IgD-negative memory B cell (primary cell): ENCODE data around the gene CNNM1. TPM values are rescaled to one million over a fixed set of nuclear protein-coding genes. Genes with fewer than 3 reads are reported as not detected.

Experiments
- H3K27ac Mint-ChIP-seq, 3 donors: one replicate each; pipeline ENCODE4 v1.8.0; 2020 to 2022; ENCODE audit warnings: mild to moderate bottlenecking in 3 of 3, mixed read lengths in 3 of 3, moderate library complexity in 1 of 3
- H3K27me3 Mint-ChIP-seq: one replicate; pipeline ENCODE4 v1.8.0; 2021; ENCODE audit warnings: mixed read lengths
- H3K36me3 Mint-ChIP-seq: one replicate; pipeline ENCODE4 v1.8.0; 2020; ENCODE audit warnings: mild to moderate bottlenecking, mixed read lengths
- H3K4me1 Mint-ChIP-seq, 3 donors: one replicate each; pipeline ENCODE4 v1.8.0; 2020 to 2022; ENCODE audit warnings: mixed read lengths in 3 of 3, mild to moderate bottlenecking in 1 of 3
- H3K4me3 Mint-ChIP-seq, 4 donors: one replicate each; pipeline ENCODE4 v1.8.0; 2020 to 2022; ENCODE audit warnings: mild to moderate bottlenecking in 4 of 4, mixed read lengths in 4 of 4, moderate library complexity in 3 of 4
- H3K9me3 Mint-ChIP-seq, 3 donors: one replicate each; pipeline ENCODE4 v1.8.0; 2020 to 2021; ENCODE audit warnings: mixed read lengths in 3 of 3, mild to moderate bottlenecking in 1 of 3
- polyA plus RNA-seq: library from polyadenylated mRNA; unstranded; fragments of 300-500 nt; fragmentation: Illumina TruSeq; gene quantifications from one replicate; pipeline ENCODE4 v1.2.3, GENCODE V29; 2021

CNNM1 gene
- polyA plus RNA-seq, 1 donor from 2014 or later, result not detected

GRCh38 chr10:99326871-99327270 is 2.3 kb upstream of the CNNM1 start:
- Mint-ChIP-seq H3K27ac (no peak overlapping the region), H3K36me3 (peaks cover 5% of the 10 kb centered on the region), H3K9me3 (peaks cover 0 to 11% (median 2%) of the 10 kb centered on the region in 3 donors), H3K27me3 (peaks cover 27% of the 10 kb centered on the region), H3K4me3 (no peak overlapping the region), H3K4me1 (peaks cover 0 to 11% (median 6%) of the 10 kb centered on the region in 3 donors)

DNA sequence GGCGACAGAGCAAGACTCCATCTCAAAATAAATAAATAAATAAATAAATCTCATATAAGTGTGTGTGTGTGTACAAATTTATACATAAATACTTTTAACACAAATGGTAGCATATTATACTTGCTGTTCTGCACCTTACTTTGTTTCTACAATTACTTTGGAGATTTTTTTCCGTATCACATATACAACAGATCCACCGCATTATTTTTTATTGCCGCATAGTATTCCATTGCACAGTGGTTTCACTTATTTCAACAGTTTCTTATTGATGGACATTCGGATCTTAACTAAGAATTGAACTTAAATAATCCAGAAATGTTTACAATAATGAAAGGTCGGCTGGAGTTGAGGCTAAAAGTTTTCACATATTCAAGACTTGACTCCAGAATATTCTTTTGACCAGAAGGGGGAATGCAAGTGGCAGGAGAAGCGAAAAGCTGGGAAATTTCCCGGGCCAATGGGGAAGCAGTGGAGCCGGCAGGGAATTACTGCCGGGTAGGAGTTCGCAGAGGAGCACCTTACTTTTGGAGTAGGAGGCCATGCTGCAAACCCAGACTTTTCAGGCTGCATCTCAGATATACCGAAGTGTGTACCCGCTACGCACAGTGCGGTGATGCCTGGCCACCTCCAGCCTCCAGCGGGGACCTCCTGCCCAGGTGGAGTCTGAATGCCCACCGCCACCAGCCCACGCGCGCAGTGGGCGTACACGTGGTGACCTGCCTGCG is 415 bp upstream of the CNNM1 start:
- peaks cover 27% of the 10 kb centered on the region for H3K27me3 Mint-ChIP-seq
- H3K27ac Mint-ChIP-seq, result no peak overlapping the region
- H3K36me3 Mint-ChIP-seq, result peaks cover 5% of the 10 kb centered on the region
- H3K9me3 Mint-ChIP-seq, result peaks cover 2 to 20% (median 4%) of the 10 kb centered on the region in 3 donors
- H3K4me3 Mint-ChIP-seq, result peak overlapping the region; percentile 13 to 85 (median 24)
- H3K4me1 Mint-ChIP-seq, result peaks cover 0 to 11% (median 6%) of the 10 kb centered on the region in 3 donors

DNA sequence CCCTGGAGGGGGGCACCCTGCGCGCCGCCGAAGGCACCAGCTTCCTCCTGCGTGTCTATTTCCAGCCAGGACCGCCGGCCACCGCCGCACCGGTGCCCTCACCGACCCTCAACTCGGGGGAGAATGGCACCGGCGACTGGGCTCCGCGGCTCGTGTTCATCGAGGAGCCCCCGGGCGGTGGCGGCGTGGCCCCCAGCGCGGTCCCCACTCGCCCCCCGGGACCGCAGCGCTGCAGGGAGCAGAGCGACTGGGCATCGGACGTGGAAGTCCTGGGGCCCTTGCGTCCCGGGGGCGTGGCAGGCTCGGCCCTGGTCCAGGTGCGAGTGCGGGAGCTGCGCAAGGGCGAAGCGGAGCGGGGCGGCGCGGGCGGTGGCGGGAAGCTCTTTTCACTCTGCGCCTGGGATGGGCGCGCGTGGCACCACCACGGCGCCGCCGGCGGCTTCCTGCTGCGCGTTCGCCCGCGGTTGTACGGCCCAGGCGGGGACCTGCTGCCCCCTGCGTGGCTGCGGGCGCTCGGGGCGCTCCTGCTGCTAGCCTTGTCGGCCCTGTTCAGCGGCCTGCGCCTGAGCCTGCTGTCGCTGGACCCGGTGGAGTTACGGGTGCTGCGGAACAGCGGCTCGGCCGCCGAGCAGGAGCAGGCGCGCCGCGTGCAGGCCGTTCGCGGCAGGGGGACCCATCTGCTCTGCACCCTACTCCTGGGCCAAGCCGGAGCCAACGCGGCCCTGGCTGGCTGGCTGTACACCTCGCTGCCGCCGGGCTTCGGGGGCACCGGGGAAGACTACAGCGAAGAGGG is 594 bp downstream of the CNNM1 start:
- H3K4me1 Mint-ChIP-seq, result peaks cover 0 to 11% (median 6%) of the 10 kb centered on the region in 3 donors
- H3K36me3 Mint-ChIP-seq, result peaks cover 5% of the 10 kb centered on the region
- peaks cover 2 to 20% (median 4%) of the 10 kb centered on the region in 3 donors for H3K9me3 Mint-ChIP-seq
- H3K27me3 Mint-ChIP-seq, result peaks cover 27% of the 10 kb centered on the region
- no peak overlapping the region for H3K27ac Mint-ChIP-seq
- peak overlapping the region in 1 of 4 donors; percentile 58 for H3K4me3 Mint-ChIP-seq

DNA sequence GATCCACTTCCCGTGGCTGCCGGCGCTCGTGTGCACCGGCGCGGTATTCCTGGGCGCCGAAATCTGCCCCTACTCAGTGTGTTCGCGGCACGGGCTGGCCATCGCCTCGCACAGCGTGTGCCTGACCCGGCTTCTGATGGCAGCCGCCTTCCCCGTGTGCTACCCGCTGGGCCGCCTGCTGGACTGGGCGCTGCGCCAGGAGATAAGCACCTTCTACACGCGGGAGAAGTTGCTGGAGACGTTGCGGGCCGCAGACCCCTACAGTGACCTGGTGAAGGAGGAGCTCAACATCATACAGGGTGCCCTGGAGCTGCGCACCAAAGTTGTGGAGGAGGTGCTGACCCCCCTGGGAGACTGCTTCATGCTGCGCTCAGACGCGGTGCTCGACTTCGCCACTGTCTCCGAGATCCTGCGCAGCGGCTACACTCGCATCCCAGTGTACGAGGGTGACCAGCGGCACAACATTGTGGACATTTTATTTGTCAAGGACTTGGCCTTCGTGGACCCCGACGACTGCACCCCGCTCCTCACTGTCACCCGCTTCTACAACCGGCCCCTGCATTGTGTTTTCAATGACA is 1.3 kb downstream of the CNNM1 start:
- H3K4me1 Mint-ChIP-seq, result peaks cover 0 to 11% (median 6%) of the 10 kb centered on the region in 3 donors
- H3K27ac Mint-ChIP-seq, result peak overlapping the region in 1 of 3 donors; percentile 46
- H3K9me3 Mint-ChIP-seq, result peaks cover 2 to 20% (median 4%) of the 10 kb centered on the region in 3 donors
- peak overlapping the region; percentile 9 to 87 (median 47) for H3K4me3 Mint-ChIP-seq
- H3K27me3 Mint-ChIP-seq, result peaks cover 27% of the 10 kb centered on the region
- peaks cover 5% of the 10 kb centered on the region for H3K36me3 Mint-ChIP-seq

GRCh38 chr10:99331207-99331803 is 2.1 kb downstream of the CNNM1 start:
- Mint-ChIP-seq H3K36me3 (peaks cover 5% of the 10 kb centered on the region), H3K27ac (peak overlapping the region in 1 of 3 donors; percentile 50), H3K9me3 (peaks cover 2 to 18% (median 4%) of the 10 kb centered on the region in 3 donors), H3K4me1 (peaks cover 0 to 11% (median 6%) of the 10 kb centered on the region in 3 donors), H3K4me3 (peak overlapping the region in 2 of 4 donors; percentile 9 to 87), H3K27me3 (peaks cover 26% of the 10 kb centered on the region)

- Mint-ChIP-seq H3K27ac (no peak overlapping the region), H3K9me3 (peaks cover 0 to 9% (median 4%) of the 10 kb centered on the region in 3 donors), H3K4me3 (no peak overlapping the region), H3K36me3 (no peaks in the 10 kb centered on the region), H3K27me3 (peaks cover 6% of the 10 kb centered on the region), H3K4me1 (no peaks in the 10 kb centered on the region)
These were observed 8.2 kb downstream of the CNNM1 start for GRCh38 chr10:99337311-99337811.

DNA sequence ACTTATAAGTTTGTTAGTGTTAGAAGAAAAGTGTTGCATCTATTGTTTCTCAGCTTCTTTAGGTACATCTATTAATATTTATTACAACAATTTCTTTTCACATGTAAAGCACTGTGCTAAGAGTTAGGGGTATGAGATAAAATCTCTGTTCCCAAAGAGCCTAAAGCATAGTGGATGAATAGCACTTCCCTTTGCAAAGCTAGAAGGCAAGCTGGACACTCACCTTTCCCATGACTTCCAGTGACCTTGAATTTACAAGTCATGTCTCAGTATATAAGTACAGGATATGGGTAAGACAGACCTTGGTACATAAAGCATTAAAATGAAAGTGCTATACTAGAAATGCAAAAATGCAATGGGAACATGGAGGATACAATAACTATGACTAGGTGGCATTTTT is 8.7 kb downstream of the CNNM1 start:
- Mint-ChIP-seq H3K4me3 (no peak overlapping the region), H3K27me3 (peaks cover 6% of the 10 kb centered on the region), H3K4me1 (no peaks in the 10 kb centered on the region), H3K27ac (no peak overlapping the region), H3K9me3 (peaks cover 0 to 7% (median 2%) of the 10 kb centered on the region in 3 donors), H3K36me3 (no peaks in the 10 kb centered on the region)

DNA sequence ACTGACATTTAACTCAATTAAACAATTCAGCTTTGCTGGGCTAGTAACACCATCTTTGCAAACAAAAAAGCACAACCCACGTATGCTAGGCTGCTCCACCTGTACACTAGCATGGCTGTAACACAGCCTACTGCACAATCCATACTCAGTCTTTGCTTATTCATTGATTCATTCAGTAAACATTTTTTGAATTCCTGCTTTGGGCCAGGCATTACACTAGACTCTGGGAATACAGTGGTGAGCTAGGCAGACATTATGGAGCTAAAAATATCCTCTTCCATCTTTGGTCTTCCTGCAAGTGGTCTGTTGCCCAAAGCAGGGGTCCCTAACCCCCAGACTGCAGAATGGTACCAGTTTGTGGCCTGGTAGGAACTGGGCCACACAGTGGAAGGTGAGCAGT is 9.9 kb downstream of the CNNM1 start:
- no peaks in the 10 kb centered on the region for H3K9me3 Mint-ChIP-seq
- H3K36me3 Mint-ChIP-seq, result no peaks in the 10 kb centered on the region
- no peak overlapping the region for H3K4me3 Mint-ChIP-seq
- H3K27me3 Mint-ChIP-seq, result peaks cover 6% of the 10 kb centered on the region
- H3K27ac Mint-ChIP-seq, result no peak overlapping the region
- H3K4me1 Mint-ChIP-seq, result no peaks in the 10 kb centered on the region

DNA sequence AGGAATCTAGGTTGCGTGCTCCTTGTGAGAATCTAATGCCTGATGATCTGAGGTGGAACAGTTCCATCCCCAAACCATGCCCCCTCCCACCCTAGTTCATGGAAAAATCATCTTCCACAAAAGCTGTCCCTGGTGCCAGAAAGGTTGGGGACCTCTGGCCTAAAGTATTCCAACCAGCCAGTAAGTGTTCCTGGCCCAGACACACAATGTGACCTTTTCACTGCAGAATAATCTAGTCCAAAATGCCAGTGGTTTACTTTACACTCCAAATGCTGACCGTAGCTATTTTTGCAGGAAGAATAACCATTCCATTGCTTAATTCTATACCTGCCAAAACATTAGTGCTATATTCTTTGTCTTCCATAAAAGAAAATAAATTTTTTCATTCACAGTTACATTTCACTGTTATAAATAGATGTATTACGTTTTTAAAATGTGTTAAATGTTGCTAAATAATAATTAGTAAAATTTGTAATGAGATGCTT is 10.4 kb downstream of the CNNM1 start:
- Mint-ChIP-seq H3K4me1 (no peaks in the 10 kb centered on the region), H3K36me3 (no peaks in the 10 kb centered on the region), H3K27me3 (peaks cover 8% of the 10 kb centered on the region), H3K4me3 (no peak overlapping the region), H3K9me3 (no peaks in the 10 kb centered on the region), H3K27ac (no peak overlapping the region)

- H3K4me1 Mint-ChIP-seq, result no peaks in the 10 kb centered on the region
- H3K9me3 Mint-ChIP-seq, result no peaks in the 10 kb centered on the region
- H3K27me3 Mint-ChIP-seq, result peaks cover 8% of the 10 kb centered on the region
- H3K36me3 Mint-ChIP-seq, result no peaks in the 10 kb centered on the region
- H3K27ac Mint-ChIP-seq, result no peak overlapping the region
- no peak overlapping the region for H3K4me3 Mint-ChIP-seq
These were observed 11.5 kb downstream of the CNNM1 start for GRCh38 chr10:99340650-99341049.

GRCh38 chr10:99341248-99341647 is 12.1 kb downstream of the CNNM1 start:
- Mint-ChIP-seq H3K4me3 (peak overlapping the region in 1 of 4 donors; percentile 19), H3K27me3 (peaks cover 8% of the 10 kb centered on the region), H3K4me1 (no peaks in the 10 kb centered on the region), H3K9me3 (no peaks in the 10 kb centered on the region), H3K36me3 (no peaks in the 10 kb centered on the region), H3K27ac (no peak overlapping the region)

- Mint-ChIP-seq H3K27me3 (peaks cover 8% of the 10 kb centered on the region), H3K27ac (no peak overlapping the region), H3K9me3 (no peaks in the 10 kb centered on the region), H3K4me1 (no peaks in the 10 kb centered on the region), H3K4me3 (no peak overlapping the region), H3K36me3 (no peaks in the 10 kb centered on the region)
These were observed 12.8 kb downstream of the CNNM1 start for GRCh38 chr10:99341860-99342490.

GRCh38 chr10:99343262-99343661 is 14.1 kb downstream of the CNNM1 start:
- Mint-ChIP-seq H3K4me1 (no peaks in the 10 kb centered on the region), H3K27ac (no peak overlapping the region), H3K4me3 (no peak overlapping the region), H3K27me3 (peaks cover 4% of the 10 kb centered on the region), H3K36me3 (peaks cover 1% of the 10 kb centered on the region), H3K9me3 (no peaks in the 10 kb centered on the region)

GRCh38 chr10:99344715-99345114 is 15.6 kb downstream of the CNNM1 start:
- peaks cover 4% of the 10 kb centered on the region for H3K27me3 Mint-ChIP-seq
- no peak overlapping the region for H3K4me3 Mint-ChIP-seq
- no peak overlapping the region for H3K27ac Mint-ChIP-seq
- H3K36me3 Mint-ChIP-seq, result peaks cover 3% of the 10 kb centered on the region
- H3K4me1 Mint-ChIP-seq, result no peaks in the 10 kb centered on the region
- H3K9me3 Mint-ChIP-seq, result no peaks in the 10 kb centered on the region
